ENCODE measurements around the gene YBEY.

GRCh38 chr21:46334351-46335140 is 48.4 kb downstream of the YBEY start:
- TF ChIP-seq CTCF (IDR thresholded peaks at IDR 0.05) (no peak), POLR2AphosphoS5 (IDR thresholded peaks at IDR 0.05; ENCODE audit: low read depth, low read length) (no peak), EZH2phosphoT487 (IDR thresholded peaks at IDR 0.05; ENCODE audit: borderline replicate concordance, low read depth) (no peak), USF2 (IDR thresholded peaks at IDR 0.05; ENCODE audit: borderline replicate concordance, low read depth, low read length) (no peak), TAF1 (IDR thresholded peaks at IDR 0.05; ENCODE audit: borderline replicate concordance, low read depth, low read length) (no peak), EP300 (IDR thresholded peaks at IDR 0.05; ENCODE audit: borderline replicate concordance in 1 of 2, low read depth in 1 of 2, low read length in 1 of 2) (no peak), SMC3 (IDR thresholded peaks at IDR 0.05; ENCODE audit: low read depth, low read length) (no peak), TEAD4 (IDR thresholded peaks at IDR 0.05; ENCODE audit: borderline replicate concordance, insufficient read depth) (no peak), TCF12 (IDR thresholded peaks at IDR 0.05) (no peak), YY1 (IDR thresholded peaks at IDR 0.05; ENCODE audit: low read depth) (no peak), REST (IDR thresholded peaks at IDR 0.05; ENCODE audit: low read depth, low read length) (no peak), NRF1 (IDR thresholded peaks at IDR 0.05; ENCODE audit: low read depth, low read length) (no peak), RXRA (IDR thresholded peaks at IDR 0.05; ENCODE audit: borderline replicate concordance, low read depth) (no peak)
- TF ChIP-seq, protein P1, sequence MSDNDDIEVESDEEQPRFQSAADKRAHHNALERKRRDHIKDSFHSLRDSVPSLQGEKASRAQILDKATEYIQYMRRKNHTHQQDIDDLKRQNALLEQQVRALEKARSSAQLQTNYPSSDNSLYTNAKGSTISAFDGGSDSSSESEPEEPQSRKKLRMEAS (IDR thresholded peaks at IDR 0.05; ENCODE audit: low read depth): no peak
